Stimulated activated CD8-positive, alpha-beta memory T cell treated with anti-CD3 and anti-CD28 coated beads, Interleukin-15, amount 100 ng/mL, for 1 hour (primary cell): ENCODE measurements around the gene SEC24B.
"Not testable (repeated sequence)": the region's sequence is repeated elsewhere in the genome, so short reads cannot be mapped to it uniquely, and the experiment has no call there.

Experiments used
- DNase-seq: peaks from one replicate; pipeline ENCODE4 v3.0.0-alpha.2; 2020; ENCODE audit warnings: low read depth

The SEC24B gene

DNA sequence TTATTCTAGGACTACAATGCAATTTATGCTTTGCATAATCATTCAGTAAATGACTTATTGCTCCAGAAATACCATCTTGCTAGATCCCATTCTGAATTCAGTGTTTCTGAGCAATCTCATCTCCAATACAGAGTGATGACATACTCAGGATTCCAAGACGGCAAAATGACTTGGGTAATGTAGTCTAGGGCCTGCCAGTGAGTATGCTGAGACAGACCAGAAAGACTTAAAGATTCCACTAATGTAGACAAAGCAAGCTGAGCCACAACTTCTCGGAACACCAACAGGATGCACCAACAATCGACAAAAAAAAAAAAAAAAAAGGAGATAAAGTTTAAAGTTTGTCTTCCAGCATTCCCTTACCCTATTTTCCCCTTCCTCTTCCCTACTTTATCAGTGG is 919 bp upstream of the SEC24B start:
- DNase-seq: no peak

DNA sequence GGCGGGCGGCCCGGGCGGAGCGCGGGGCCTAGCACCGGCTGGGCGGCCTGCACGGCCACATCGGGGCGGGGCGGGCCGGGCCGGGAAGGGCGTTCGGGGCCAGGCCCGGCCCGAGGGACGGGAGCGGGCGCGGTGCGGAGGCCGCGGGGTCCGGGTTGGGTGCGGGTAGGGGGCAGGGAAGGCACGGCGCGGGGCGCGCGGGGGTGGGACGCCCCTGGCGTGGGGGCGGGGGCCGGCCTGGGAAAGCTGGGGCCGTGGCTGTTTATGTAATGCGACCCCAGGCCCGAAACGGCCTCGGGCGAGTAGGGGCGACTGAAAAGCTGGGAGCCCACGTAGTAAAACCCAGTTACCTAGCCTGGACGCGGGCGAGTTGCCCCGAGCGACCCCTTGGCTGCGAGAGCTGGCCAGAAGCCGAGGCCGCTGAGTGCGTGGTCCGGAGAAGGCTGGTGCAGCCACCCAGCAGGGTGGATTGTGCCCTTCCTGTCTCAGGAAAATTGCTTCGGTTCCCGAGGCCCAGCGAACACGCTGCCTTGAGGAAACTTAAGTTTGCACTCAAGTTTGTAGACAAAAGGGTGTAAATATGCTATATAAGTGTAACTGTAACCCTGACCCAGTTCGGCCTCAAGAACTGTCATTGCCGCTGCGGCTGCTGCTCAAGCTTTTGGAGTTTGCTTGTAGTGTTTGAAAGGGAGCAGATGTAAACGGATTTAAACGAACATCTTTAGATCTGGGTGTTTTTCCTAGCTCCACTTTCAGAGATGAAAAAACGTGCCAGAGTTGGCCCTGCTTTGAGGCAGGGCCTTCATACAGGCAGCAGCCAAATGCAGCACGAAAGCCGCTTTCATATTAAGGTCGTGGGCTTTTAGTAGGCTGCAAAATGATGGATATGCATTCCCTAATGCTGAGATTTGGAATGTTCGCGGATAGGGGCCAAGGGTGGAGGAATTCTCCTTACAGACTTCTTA is 674 bp downstream of the SEC24B start:
- DNase-seq: no peak

DNA sequence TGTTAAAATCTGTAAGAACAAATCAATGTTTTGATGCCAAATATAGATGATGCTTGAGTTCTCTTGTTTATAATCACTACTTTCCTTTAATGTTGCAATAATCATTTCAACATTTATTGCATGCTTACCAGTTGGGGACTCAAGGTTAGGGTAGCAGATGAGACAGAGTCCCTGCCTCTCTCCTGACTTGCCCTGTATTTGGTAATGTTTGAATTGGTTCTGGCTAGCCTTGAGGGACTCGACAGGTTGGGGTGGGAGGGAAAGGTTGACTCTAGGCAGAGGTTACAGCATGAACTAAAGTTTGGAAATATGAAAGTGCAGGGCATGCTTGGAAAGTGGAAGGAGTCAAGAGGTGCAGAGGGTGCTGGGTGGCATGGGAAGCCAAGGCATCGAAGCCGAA is 2.0 kb downstream of the SEC24B start:
- no peak for DNase-seq

DNA sequence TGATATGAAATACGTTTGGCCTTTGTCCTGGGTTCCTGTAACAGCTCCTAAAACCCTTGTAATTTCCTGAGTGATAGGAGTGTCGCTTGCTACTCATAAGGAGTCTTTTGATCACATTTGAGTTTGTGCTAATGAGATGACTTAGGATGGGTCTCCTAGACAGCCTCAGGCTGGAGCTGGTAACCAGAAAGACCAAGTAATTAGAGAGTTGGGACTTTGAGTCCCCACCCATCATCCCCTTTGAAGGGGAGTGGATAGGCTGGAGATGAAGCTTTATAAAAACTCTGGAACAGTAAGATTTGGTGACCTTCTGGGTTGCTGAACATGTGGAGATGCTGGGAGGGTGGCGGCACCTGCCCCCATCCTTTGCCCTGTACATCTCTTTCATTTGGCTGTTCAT is 2.9 kb downstream of the SEC24B start:
- DNase-seq: no peak

DNA sequence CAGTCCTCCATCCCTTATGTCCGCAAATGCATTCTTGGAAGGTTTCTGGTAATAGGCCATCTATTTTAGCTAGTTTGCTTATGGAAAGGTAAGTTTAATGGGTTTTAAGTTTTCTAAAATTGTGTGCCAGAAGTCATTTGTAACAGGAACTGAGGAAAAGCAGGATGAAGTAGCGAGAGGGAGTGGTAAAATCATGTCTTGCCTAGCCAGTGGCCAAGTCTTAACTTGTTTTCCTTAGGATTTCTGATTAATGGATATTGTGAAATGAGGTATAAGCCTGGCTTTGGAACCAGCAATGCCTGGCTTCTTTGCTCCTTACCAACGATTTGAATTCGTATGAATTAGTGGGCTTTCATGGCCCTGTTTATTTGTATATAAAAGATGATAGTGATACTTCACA is 7.3 kb downstream of the SEC24B start:
- DNase-seq: no peak

DNA sequence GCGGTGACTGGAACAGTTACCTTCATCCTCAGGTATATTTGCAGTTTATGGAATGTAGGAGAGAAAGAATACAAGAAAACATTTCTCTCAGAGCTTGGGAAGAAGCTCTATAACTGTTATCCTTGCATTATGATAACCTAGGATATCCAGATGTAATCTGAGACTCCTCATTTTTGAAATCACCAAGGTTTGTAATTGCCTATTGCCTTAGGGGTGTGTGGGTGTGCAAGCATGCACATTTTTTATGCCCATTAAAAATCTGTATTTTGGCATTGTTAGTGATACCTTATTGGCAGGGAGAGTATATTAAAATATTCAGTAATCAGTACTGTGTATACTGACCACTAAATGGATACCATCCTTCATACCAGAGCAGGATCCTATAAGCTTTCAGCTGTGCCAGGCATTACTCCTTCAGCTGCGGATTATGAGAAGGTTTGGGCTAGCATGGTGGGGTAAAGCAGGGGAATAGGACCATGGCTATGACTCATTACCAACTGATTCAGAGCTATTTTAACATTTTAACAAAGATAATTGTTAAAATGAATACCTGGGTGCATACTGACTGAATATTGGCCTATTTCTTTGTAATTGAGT is 8.3 kb downstream of the SEC24B start:
- DNase-seq: no peak

- DNase-seq: no peak
Measured at GRCh38 chr4:109444182-109444844, 10.7 kb downstream of the SEC24B start.

DNA sequence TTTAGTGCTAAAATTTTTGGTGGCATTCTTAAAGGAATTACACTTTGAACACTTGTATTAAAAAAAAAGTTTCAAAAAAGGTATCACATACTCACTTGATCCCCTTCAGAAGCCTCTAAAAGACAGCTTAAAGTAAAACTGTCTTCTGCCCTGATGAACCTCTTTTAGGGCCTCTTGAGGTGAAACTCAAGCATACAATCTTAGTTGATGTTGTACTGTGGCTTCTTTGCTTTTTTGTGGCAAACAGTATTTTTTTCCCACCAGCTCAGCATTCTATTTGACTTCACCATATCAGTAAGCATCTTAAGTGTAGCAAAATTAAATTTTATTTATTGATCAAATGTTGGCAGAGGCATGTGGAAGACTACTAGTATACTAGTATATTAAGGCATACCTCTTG is 13.7 kb downstream of the SEC24B start:
- no peak for DNase-seq

- no peak for DNase-seq
Measured at GRCh38 chr4:109451544-109452273, 18.1 kb downstream of the SEC24B start.

GRCh38 chr4:109453110-109453509 is 19.5 kb downstream of the SEC24B start:
- DNase-seq: not testable (repeated sequence)

DNA sequence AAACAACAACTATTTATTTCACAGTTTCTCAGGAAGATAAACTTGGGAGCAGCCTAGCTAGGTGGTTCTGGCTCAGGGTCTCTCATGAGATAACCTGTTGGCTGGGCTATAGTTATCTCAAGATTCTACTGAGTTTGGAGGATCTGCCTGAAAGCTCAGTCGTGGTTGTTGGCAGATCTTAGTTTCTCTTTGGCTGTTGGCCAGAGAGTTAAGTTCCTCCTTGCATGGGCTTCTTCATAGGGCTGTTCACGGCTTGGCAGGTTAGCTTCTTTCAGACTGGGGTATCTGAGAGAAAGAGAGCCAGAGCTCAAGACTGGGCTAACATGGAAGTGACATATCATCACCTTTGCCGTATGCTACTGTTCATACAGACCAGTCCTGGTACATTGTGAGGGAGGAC is 28.7 kb downstream of the SEC24B start:
- DNase-seq: no peak

DNA sequence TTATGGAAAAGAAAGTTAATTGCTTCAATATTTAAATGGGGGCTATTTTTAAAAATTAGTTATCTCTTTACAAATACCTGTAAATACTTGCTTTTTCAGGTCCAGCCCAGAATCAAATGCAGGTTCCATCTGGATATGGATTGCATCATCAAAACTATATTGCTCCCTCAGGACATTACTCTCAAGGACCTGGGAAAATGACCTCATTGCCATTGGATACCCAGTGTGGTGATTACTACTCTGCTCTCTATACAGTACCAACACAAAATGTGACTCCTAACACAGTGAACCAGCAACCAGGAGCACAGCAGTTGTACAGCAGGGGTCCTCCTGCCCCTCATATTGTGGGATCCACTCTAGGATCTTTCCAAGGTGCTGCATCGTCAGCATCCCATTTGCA is 29.2 kb downstream of the SEC24B start:
- no peak for DNase-seq

DNA sequence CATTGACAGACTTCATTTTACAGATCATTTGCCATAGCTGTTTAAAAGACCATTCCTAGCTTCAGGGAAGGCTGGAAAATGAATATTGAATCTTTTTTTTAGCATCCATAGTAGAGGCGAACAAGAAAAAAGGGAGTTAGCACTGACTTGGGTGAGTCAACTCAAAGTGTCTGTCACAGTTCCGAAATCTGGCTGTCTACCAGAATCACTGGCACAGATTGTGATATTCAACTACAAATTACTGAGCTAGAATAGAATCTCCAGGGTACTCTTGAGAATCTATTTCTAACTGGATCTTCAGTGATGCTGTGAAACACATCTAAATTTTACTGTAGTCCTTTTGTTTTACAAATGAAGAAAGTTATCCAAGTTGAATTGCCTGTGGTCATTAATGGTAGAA is 31.5 kb downstream of the SEC24B start:
- no peak for DNase-seq

- DNase-seq: no peak
Measured at GRCh38 chr4:109469915-109470314, 36.3 kb downstream of the SEC24B start.

DNA sequence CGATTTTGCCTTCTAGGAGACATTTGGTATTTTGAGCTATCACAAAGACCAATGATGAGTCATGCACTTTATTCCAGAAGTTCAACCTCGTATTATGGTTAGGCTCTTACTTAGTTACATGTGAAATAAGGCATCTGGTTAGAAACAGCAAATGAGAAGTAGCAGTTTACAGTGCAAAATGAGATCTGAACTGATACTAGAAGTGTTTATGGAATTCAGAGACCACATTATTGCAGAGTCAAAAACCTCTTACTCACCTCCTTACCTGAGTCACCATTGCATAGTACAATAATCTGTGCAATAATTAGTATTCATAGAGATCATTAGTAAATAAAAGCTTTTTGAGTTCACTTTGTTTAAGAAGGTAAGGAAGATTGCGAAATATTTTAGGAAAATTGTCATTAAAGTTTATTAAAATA is 38.7 kb downstream of the SEC24B start:
- DNase-seq: no peak

DNA sequence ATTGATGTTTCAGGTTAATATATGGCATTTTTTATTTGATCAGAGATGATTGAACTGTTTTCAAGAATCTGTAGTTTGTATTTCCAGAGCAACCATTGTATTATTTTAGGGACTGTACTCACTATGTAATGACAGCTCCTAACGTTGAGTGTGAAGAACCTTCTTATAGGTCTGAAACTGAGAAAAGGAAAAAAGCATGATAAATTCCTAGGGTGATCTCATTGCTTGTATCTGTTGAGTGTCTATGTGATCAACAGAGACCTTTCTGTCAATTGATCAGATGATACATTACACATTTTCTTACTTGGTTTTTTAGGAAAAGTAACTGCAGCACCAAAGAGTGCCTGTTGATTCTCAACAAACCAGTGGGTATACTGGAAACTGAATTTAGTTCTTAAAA is 40.2 kb downstream of the SEC24B start:
- DNase-seq: no peak

GRCh38 chr4:109486007-109486406 is 52.4 kb downstream of the SEC24B start:
- DNase-seq: no peak

DNA sequence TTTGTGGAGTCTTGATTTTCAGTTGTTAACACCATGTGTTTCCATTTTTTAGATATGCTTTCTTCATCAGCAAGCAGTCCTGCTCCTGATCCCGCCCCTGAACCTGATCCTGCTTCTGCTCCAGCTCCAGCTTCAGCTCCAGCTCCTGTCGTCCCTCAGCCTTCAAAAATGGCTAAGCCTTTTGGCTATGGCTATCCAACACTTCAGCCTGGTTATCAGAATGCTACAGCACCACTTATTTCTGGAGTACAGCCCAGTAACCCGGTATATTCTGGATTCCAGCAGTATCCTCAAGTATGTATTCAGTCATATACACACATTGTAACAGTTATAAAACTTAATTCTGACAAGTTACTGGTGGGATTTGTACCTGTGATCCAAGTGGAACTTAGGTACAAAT is 60.9 kb downstream of the SEC24B start:
- DNase-seq: no peak

- no peak for DNase-seq
Measured at GRCh38 chr4:109495514-109495913, 61.9 kb downstream of the SEC24B start.

DNA sequence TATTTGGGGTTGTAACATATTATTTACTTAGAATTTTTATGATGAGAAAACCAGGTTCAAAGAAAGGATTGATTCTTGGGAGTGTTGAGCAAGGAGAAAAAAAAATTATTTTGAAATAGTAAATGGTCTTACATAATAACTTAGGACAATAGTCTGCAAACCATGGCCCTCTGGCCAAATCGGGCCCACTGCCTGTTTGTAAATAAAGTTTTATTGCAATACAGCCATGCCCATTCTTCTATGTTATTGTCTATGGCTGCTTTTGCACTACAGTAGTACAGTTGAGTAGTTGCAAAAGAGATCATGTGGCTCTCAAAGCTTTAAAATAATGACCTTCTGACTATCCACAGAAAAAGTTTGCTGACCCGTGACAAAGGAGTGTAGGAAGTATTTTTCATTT is 63.3 kb downstream of the SEC24B start:
- DNase-seq: no peak

DNA sequence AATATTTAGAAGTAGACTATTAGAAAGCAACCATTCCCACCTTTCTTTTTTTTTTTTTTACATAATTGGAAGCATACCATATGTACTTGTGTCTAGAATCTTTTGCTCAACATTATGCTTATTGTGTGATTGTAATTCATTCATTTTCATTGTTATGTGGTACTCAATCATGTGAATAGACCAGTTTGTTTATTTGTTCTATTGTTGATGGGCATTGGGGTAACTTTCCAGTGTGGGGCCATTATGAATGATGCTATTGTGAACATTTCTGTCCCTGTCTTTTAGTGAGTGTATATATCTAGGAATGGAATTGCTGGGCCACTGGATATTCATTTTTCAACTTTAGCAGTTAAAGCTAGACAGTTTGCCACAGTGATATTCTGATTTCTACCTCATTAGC is 63.9 kb downstream of the SEC24B start:
- no peak for DNase-seq

DNA sequence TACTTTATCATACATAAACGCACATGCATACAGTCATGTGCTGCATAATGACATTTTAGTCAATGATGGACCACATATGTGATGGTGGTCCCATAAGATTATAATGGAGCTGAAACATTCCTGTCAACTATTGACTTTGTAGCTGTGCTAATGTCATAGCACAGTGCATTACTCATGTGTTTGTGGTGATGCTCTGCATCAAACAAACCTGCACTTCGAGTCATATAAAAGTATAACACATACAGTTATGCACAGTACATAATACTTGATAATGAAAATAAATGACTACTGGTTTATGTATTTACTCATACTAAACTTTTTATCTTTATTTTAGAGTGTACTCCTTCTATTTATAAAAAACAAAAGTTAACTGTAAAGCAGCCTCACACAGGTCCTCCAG is 65.9 kb downstream of the SEC24B start:
- DNase-seq: no peak
